Measurements from ENCODE around the gene PLET1.

The PLET1 gene

GRCh38 chr11:112229746-112230433 lies 30.8 kb downstream of the PLET1 start:
- no peak overlapping the region for H3K4me3 ChIP-seq (replicated peaks; ENCODE audit: low read depth, low read length)
- no peaks in the 10 kb centered on the region for H3K27me3 ChIP-seq (replicated peaks; ENCODE audit: control insufficient read depth, insufficient read depth, low read length)
- peaks cover 5% of the 10 kb centered on the region for H3K36me3 ChIP-seq (ENCODE audit: control insufficient read depth, insufficient read depth, low read length)
- TF ChIP-seq CTCF (IDR thresholded peaks at IDR 0.05; ENCODE audit: insufficient read depth, low read length, poor library complexity, severe bottlenecking) = no peak
- DNase-seq (ENCODE audit: extremely low read depth, insufficient read length) = no peak

GRCh38 chr11:112229159-112229558 lies 31.5 kb downstream of the PLET1 start:
- DNase-seq (ENCODE audit: extremely low read depth, insufficient read length) = no peak
- TF ChIP-seq CTCF (IDR thresholded peaks at IDR 0.05; ENCODE audit: insufficient read depth, low read length, poor library complexity, severe bottlenecking) = no peak
- Histone ChIP-seq H3K27me3 (replicated peaks; ENCODE audit: control insufficient read depth, insufficient read depth, low read length) (no peaks in the 10 kb centered on the region), H3K36me3 (ENCODE audit: control insufficient read depth, insufficient read depth, low read length) (peaks cover 5% of the 10 kb centered on the region), H3K4me3 (replicated peaks; ENCODE audit: low read depth, low read length) (no peak overlapping the region)

GRCh38 chr11:112228706-112229105 lies 32.0 kb downstream of the PLET1 start:
- no peak for DNase-seq (ENCODE audit: extremely low read depth, insufficient read length)
- no peak overlapping the region for H3K4me3 ChIP-seq (replicated peaks; ENCODE audit: low read depth, low read length)
- H3K36me3 ChIP-seq (ENCODE audit: control insufficient read depth, insufficient read depth, low read length) = peaks cover 5% of the 10 kb centered on the region
- no peaks in the 10 kb centered on the region for H3K27me3 ChIP-seq (replicated peaks; ENCODE audit: control insufficient read depth, insufficient read depth, low read length)
- TF ChIP-seq CTCF (IDR thresholded peaks at IDR 0.05; ENCODE audit: insufficient read depth, low read length, poor library complexity, severe bottlenecking) = no peak

GRCh38 chr11:112227471-112227870 lies 33.2 kb downstream of the PLET1 start:
- DNase-seq (ENCODE audit: extremely low read depth, insufficient read length) = no peak
- Histone ChIP-seq H3K36me3 (ENCODE audit: control insufficient read depth, insufficient read depth, low read length) (peaks cover 5% of the 10 kb centered on the region), H3K27me3 (replicated peaks; ENCODE audit: control insufficient read depth, insufficient read depth, low read length) (no peaks in the 10 kb centered on the region), H3K4me3 (replicated peaks; ENCODE audit: low read depth, low read length) (peak overlapping the region; percentile 75)
- no peak for TF ChIP-seq CTCF (IDR thresholded peaks at IDR 0.05; ENCODE audit: insufficient read depth, low read length, poor library complexity, severe bottlenecking)

GRCh38 chr11:112226831-112227401 lies 33.7 kb downstream of the PLET1 start:
- H3K36me3 ChIP-seq (ENCODE audit: control insufficient read depth, insufficient read depth, low read length) = peaks cover 5% of the 10 kb centered on the region
- peak overlapping the region; percentile 75 for H3K4me3 ChIP-seq (replicated peaks; ENCODE audit: low read depth, low read length)
- DNase-seq (ENCODE audit: extremely low read depth, insufficient read length) = no peak
- no peak for TF ChIP-seq CTCF (IDR thresholded peaks at IDR 0.05; ENCODE audit: insufficient read depth, low read length, poor library complexity, severe bottlenecking)
- H3K27me3 ChIP-seq (replicated peaks; ENCODE audit: control insufficient read depth, insufficient read depth, low read length) = no peaks in the 10 kb centered on the region
